Skeletal muscle tissue (tissue), 4 donors: ENCODE data around the gene CERCAM. TPM values are rescaled to one million over a fixed set of nuclear protein-coding genes. Genes with fewer than 3 reads are reported as not detected.
A peak's percentile ranks its signal among the peaks of the same experiment; 100 is the strongest.
"Not testable (repeated sequence)": the region's sequence is repeated elsewhere in the genome, so short reads cannot be mapped to it uniquely, and the experiment has no call there.

Source experiments
- H3K27ac ChIP-seq: one replicate; pipeline ENCODE4 v1.7.0; 2013; ENCODE audit warnings: mild to moderate bottlenecking, low read depth, low read length, inconsistent platforms
- H3K27me3 ChIP-seq, 3 donors: one replicate each; pipeline ENCODE4 v1.7.0; 2013; ENCODE audit warnings: low read length in 3 of 3; ENCODE audit not compliant: control insufficient read depth in 3 of 3, insufficient read depth in 3 of 3
- H3K36me3 ChIP-seq, 3 donors: one replicate each; pipeline ENCODE4 v1.7.0; 2013; ENCODE audit warnings: low read length in 3 of 3; ENCODE audit not compliant: control insufficient read depth in 3 of 3, insufficient read depth in 3 of 3
- H3K4me1 ChIP-seq, 3 donors: one replicate each; pipeline ENCODE4 v1.7.0; 2013; ENCODE audit warnings: low read length in 3 of 3, mild to moderate bottlenecking in 3 of 3; ENCODE audit not compliant: control insufficient read depth in 3 of 3, insufficient read depth in 3 of 3
- H3K4me3 ChIP-seq, 3 donors: one replicate each; pipeline ENCODE4 v1.7.0; 2013; ENCODE audit warnings: low read length in 3 of 3
- H3K9ac ChIP-seq, 3 donors: one replicate each; pipeline ENCODE4 v1.7.0; 2013; ENCODE audit warnings: low read length in 3 of 3, mild to moderate bottlenecking in 3 of 3, moderate library complexity in 2 of 3, low read depth in 1 of 3
- H3K9me3 ChIP-seq, 3 donors: one replicate each; pipeline ENCODE4 v1.7.0; 2013; ENCODE audit warnings: low read length in 3 of 3; ENCODE audit not compliant: control insufficient read depth in 3 of 3
- total RNA-seq: library from RNA; depleted of rRNA; stranded (reverse); fragments of >200 nt; gene quantifications from one replicate; pipeline ENCODE4 v1.2.3, GENCODE V29; 2014
- donor health status: Osteomylitis.

CERCAM gene
- total RNA-seq, 1 donor from 2014 or later, result 33.4 TPM

GRCh38 chr9:128428644-128429512, 8.2 kb downstream of the CERCAM start:
- Histone ChIP-seq H3K9me3 (no peaks in the 10 kb centered on the region), H3K9ac (no peak overlapping the region), H3K4me3 (no peak overlapping the region), H3K27ac (no peak overlapping the region), H3K4me1 (no peaks in the 10 kb centered on the region), H3K27me3 (no peaks in the 10 kb centered on the region), H3K36me3 (peaks cover 0 to 5% (median 0%) of the 10 kb centered on the region in 3 donors)

- peaks cover 0 to 5% (median 0%) of the 10 kb centered on the region in 3 donors for H3K36me3 ChIP-seq
- no peak overlapping the region for H3K4me3 ChIP-seq
- H3K4me1 ChIP-seq, result no peaks in the 10 kb centered on the region
- no peaks in the 10 kb centered on the region for H3K9me3 ChIP-seq
- H3K27me3 ChIP-seq, result no peaks in the 10 kb centered on the region
- no peak overlapping the region for H3K27ac ChIP-seq
- H3K9ac ChIP-seq, result no peak overlapping the region
Observed at GRCh38 chr9:128429513-128430086, 8.9 kb downstream of the CERCAM start.

GRCh38 chr9:128431207-128431606, 10.6 kb downstream of the CERCAM start:
- Histone ChIP-seq H3K4me1 (no peaks in the 10 kb centered on the region), H3K27ac (no peak overlapping the region), H3K9me3 (no peaks in the 10 kb centered on the region), H3K9ac (no peak overlapping the region), H3K27me3 (no peaks in the 10 kb centered on the region), H3K36me3 (peaks cover 0 to 5% (median 0%) of the 10 kb centered on the region in 3 donors), H3K4me3 (no peak overlapping the region)

GRCh38 chr9:128434340-128434739, 13.7 kb downstream of the CERCAM start:
- Histone ChIP-seq H3K9me3 (no peaks in the 10 kb centered on the region), H3K4me3 (no peak overlapping the region), H3K27ac (no peak overlapping the region), H3K9ac (no peak overlapping the region), H3K36me3 (peaks cover 0 to 5% (median 0%) of the 10 kb centered on the region in 3 donors), H3K4me1 (peaks cover 4 to 9% (median 8%) of the 10 kb centered on the region in 3 donors), H3K27me3 (no peaks in the 10 kb centered on the region)

- Histone ChIP-seq H3K9me3 (no peaks in the 10 kb centered on the region), H3K9ac (no peak overlapping the region), H3K27me3 (no peaks in the 10 kb centered on the region), H3K27ac (no peak overlapping the region), H3K36me3 (peaks cover 0 to 5% (median 0%) of the 10 kb centered on the region in 3 donors), H3K4me1 (peaks cover 4 to 9% (median 8%) of the 10 kb centered on the region in 3 donors), H3K4me3 (no peak overlapping the region)
Observed at GRCh38 chr9:128435611-128436010, 15.0 kb downstream of the CERCAM start.

GRCh38 chr9:128438343-128439109, 17.9 kb downstream of the CERCAM start:
- Histone ChIP-seq H3K9me3 (no peaks in the 10 kb centered on the region), H3K4me1 (peaks cover 4 to 9% (median 8%) of the 10 kb centered on the region in 3 donors), H3K27me3 (no peaks in the 10 kb centered on the region), H3K9ac (no peak overlapping the region), H3K36me3 (no peaks in the 10 kb centered on the region), H3K4me3 (peak overlapping the region in 1 of 3 donors; percentile 30), H3K27ac (no peak overlapping the region)

- Histone ChIP-seq H3K9me3 (no peaks in the 10 kb centered on the region), H3K27ac (no peak overlapping the region), H3K4me1 (peaks cover 4 to 9% (median 8%) of the 10 kb centered on the region in 3 donors), H3K9ac (no peak overlapping the region), H3K4me3 (no peak overlapping the region), H3K36me3 (no peaks in the 10 kb centered on the region), H3K27me3 (no peaks in the 10 kb centered on the region)
Observed at GRCh38 chr9:128439273-128439672, 18.6 kb downstream of the CERCAM start.

- H3K27me3 ChIP-seq, result no peaks in the 10 kb centered on the region
- no peak overlapping the region for H3K4me3 ChIP-seq
- no peaks in the 10 kb centered on the region for H3K9me3 ChIP-seq
- no peak overlapping the region for H3K9ac ChIP-seq
- no peak overlapping the region for H3K27ac ChIP-seq
- H3K36me3 ChIP-seq, result no peaks in the 10 kb centered on the region
- peaks cover 4 to 9% (median 8%) of the 10 kb centered on the region in 3 donors for H3K4me1 ChIP-seq
Observed at GRCh38 chr9:128442150-128442549, 21.5 kb downstream of the CERCAM start.

GRCh38 chr9:128446505-128446904, 25.8 kb downstream of the CERCAM start:
- not testable (repeated sequence) for H3K4me1 ChIP-seq, H3K9ac ChIP-seq, H3K4me3 ChIP-seq, H3K9me3 ChIP-seq, H3K27ac ChIP-seq, H3K36me3 ChIP-seq, H3K27me3 ChIP-seq
